Limb (tissue), 2 donors: Measurements from ENCODE around the gene CDC27.
"Not testable (repeated sequence)": the region's sequence is repeated elsewhere in the genome, so short reads cannot be mapped to it uniquely, and the experiment has no call there.

Experiments
- DNase-seq, 2 donors: peaks; one replicate each; pipeline ENCODE4 v3.0.0-alpha.2; 2016; ENCODE audit errors: extremely low spot score in 2 of 2

CDC27 gene

DNA sequence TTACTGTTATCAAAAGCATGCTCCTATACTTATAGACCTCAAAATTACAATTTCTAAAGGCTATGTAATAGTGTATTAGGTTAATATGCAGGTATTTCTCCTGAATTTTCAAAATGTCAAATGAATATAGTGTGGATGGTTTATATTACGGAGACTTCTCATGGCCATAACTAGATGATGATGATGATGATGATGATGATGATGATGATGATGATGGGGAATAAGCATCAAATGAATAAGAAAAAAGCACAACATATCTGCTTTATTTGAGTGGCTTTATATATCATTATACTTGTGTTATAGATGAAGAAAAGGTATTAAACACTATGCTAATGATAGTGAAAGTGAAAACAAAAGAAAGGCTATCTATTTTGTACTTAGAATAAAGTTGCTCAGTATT lies 53.9 kb downstream of the CDC27 start:
- DNase-seq: no peak

- DNase-seq: not testable (repeated sequence)
Observed at GRCh38 chr17:47134354-47134753, 54.7 kb downstream of the CDC27 start.

DNA sequence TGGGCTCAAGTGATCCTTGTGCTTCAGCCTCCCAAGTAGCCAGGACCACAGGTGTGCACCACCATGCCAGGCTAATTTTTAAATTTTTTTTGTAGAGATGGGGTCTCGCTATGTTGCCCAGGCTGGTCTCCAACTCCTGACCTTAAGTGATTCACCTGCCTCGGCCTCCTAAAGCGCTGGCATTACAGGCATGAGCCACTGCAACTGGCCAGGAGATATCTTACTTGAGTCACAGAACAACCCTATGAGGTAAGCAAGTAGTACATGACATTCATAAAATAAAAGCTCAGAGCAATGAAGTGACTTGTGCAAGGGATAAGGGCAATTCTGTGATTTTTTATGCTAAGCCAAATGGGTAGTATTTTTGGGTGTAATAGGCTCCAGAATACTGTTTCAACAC lies 57.3 kb downstream of the CDC27 start:
- no peak for DNase-seq

DNA sequence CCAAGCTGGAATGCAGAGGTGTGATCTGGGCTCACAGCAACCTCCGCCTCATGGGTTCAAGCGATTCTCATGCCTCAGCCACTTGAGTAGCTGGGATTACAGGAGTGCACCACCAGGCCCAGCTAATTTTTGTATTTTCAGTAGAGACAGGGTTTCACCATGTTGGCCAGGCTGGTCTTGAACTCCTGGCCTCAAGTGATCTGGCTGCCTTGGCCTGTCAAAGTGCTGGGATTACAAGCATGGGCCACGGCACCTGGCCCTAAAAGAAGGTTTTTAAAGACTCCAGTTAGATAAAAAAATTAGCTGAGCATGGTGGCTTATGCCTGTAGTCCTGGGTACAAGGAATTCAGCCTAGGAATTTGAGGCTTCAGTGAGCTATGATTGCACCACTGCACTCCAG lies 62.3 kb downstream of the CDC27 start:
- not testable (repeated sequence) for DNase-seq

DNA sequence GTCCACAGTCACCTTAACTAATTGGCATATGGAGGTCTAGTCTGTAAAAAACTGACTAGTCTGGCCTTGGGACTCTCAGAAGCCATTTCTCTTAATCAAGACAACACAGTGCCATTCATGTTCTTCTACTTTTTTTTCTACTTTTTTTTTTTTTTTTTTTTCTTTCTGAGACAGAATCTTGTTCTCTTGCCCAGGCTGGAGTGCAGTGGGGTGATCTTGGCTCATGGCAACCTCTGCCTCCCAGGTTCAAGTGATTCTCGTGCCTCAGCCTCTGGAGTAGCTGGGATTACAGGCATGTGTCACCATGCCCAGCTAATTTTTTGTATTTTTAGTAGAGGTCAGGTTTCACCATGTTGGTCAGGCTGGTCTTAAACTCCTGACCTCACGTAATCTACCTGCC lies 65.8 kb downstream of the CDC27 start:
- not testable (repeated sequence) for DNase-seq

DNA sequence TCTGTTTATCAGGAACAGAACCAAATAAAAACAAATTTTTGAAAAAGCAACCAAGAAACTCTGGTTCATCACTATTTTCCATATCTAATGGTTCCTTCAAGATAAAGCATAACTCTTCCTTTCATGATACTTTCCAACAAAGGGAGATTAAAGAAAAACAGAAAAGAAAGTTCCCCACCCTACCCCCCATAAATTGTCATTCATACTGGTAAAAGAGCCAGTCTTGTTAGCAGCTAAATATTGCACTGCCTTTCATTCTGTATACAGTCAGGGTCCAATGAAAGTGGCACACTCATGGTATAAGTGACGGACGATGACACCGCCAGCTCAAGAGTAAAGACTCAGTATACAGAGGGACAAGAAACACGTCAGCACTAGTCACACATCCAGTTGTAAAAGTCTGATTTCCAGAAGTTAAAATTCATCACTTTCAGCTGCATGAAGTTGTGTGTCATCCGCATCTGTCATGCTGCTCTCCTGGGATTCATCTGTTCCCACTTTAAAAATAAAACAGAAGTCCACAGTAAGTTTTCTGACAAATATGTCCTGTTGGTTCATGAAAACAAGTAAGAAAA lies 68.5 kb downstream of the CDC27 start:
- DNase-seq: no peak

DNA sequence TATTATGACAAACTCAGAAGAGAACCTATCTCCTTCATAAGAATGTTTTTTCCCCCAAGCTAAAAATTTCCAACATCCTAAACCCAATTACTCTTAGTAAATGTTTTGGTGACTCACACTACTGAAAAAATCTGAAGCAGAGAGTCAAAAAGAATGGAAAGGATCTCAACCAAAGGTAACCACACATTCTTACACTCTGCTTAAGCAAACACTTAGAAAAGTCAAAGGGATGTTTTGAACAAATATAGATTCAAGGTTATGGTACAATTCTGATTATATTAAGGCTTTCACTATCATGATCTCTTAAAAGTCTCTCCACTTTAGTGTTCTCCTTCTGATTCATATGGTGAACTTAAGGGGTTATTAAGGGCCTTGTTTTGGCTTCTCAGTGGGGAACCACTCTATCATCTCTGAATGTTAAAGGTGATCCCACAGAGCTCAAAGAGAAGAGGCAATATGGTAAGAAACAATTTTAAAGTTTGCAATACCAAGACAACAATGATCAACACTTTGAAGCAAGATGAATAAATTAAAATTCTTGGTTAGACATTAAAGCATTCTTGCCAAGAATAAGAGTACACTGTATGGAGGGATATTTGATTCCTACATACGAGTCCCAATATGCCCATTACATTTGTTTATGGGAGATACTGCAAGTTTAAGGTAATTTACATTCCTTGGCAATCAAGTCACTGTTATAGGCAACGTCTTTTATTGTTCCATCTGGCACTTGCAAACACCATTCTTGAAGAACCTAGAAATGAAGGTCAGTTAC lies 69.2 kb downstream of the CDC27 start:
- no peak for DNase-seq

GRCh38 chr17:47117386-47117785 lies 71.7 kb downstream of the CDC27 start:
- no peak for DNase-seq

GRCh38 chr17:47106130-47106529 lies 83.0 kb downstream of the CDC27 start:
- DNase-seq: no peak

GRCh38 chr17:47105246-47105645 lies 83.8 kb downstream of the CDC27 start:
- not testable (repeated sequence) for DNase-seq

DNA sequence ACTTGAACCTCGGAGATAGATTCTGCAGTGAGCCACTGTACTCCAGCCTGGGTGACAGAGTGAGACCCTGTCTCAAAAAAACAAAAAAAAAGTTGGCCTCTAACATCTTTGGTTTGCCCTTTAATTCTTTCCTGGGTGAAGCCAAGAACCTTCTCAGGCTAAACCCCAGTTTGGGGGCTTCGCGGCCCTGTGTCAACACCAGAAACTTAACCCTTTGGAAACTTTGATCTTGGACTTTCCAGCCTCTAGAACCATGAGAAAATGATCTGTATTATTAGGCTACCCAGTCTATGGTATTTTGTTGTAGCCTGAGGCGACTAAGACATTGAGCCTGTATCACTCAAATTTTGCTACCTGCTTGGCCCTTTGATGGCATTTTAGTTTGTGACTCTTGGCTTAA lies 86.2 kb downstream of the CDC27 start:
- DNase-seq: no peak

- peak; percentile 90 to 94 for DNase-seq
Observed at GRCh38 chr17:47099987-47100711, 88.9 kb downstream of the CDC27 start.

DNA sequence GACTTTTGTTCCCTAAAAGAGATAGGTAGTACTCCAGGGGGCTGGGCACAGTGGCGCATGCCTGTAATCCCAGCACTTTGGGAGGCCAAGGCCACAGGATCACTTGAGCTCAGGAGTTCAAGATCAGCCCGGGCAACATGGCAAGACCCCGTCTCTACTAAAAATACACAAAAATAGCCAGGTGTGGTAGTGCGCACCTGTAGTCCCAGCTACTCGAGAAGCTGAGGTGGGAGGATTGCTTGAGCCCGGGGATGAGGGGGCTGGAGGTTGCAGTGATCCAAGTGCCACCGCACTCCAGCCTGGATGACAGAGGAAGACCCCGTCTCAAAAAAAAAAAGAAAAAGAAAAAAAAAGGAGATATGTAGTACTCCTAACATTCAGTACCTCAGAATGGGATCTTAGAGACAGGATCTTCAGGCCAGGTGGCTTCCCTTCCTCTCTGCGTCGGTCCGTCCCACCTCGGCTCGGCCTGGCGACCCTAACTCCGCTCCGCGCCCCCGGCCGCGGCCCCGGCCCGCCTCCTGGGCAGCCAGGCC lies 89.6 kb downstream of the CDC27 start:
- no peak for DNase-seq

- no peak for DNase-seq
Observed at GRCh38 chr17:47096343-47096742, 92.8 kb downstream of the CDC27 start.

- DNase-seq: no peak
Observed at GRCh38 chr17:47095268-47095667, 93.8 kb downstream of the CDC27 start.

DNA sequence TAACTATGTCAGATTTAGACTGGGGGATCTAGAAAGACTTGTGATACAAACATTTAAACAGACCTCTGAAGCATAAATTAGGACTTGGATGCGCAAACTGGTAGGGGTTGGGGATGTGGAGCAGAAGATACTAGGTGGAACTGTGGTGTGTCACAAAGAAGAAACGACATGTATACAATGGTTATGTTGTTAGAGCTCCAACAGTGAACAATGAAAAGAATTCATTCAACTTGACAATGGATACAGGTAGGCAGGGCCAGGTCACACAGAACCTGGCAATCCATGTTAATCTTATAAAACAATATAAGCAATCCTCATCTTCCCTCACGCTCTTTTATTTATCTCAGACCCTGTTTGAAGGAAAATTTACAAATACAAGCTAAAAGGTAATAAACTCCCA lies 102.0 kb downstream of the CDC27 start:
- no peak for DNase-seq

GRCh38 chr17:47085736-47086135 lies 103.4 kb downstream of the CDC27 start:
- no peak for DNase-seq

GRCh38 chr17:47078801-47079200 lies 110.3 kb downstream of the CDC27 start:
- DNase-seq: no peak

DNA sequence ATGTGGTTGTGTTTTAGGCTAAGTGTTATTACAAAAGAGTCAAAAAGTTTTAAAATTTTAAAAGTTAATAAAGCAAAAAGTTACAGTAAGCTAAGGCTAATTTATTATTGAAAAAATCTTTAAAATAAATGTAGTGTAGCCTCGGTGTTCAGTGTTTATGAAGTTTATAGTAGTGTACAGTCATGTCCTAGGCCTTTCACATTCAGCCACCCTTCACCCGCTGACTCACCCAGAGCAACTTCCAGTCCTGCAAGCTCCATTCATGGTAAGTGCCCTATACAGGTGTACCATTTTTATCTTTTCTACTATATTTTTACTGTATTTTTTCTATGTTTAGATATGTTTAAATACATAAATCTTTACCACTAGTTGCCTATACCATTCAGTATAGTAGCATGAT lies 111.5 kb downstream of the CDC27 start:
- DNase-seq: no peak

DNA sequence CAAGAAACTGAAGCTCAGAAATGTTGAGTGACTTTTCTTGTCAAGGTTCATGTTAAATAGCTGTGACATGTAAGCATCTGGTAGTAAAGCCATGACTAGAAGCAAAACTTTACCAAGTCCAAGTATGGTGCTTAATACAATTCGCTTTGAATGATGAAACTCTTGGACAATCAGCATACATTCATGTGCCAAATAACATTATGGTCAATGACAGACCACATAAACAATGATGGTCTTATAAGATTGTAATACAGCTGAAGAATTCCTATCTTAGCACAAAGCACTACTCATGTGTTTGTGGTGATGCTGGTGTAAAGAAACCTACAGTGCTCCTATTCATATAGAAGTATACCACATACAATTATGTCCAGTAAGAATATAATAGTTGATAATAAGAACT lies 112.9 kb downstream of the CDC27 start:
- DNase-seq: no peak

DNA sequence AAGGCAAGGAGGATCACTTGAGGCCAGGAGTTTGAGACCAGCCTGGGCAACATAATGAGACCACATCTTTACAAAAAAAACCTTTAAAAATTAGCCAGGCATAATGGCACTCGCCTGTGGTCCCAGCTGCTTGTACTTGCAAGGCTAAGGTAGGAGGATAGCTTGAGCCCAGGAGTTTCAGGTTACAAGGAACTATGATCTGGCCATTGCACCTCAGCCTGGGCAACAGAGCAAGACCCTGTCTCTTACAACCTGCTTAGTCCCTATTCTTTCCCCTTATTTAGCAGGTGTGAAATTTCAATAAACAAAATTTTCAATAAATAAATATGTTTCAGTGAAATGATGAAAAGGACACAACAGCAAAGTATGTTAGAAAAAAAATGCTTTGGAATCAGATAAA lies 114.7 kb downstream of the CDC27 start:
- not testable (repeated sequence) for DNase-seq

DNA sequence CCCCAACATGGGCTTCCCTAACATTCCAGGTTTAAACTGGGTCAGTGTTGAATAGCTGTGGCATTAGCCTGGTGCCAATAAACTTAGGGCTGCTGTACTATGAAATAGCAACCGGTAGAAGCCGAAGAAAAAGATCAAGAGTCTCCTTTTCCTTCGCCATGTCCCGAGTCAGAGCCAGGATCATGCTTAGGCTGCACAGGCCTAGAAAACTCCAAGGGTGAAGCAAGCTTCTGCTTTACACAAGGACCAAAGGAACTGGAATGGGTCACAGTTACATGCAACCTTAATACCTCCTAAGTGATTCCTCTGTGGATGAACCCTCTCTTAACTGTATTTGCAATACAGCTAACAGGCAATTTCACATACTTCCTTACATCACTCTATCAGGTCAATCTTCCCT lies 115.5 kb downstream of the CDC27 start:
- DNase-seq: not testable (repeated sequence)
